ENCODE results near the gene AOPEP.

AOPEP gene

DNA sequence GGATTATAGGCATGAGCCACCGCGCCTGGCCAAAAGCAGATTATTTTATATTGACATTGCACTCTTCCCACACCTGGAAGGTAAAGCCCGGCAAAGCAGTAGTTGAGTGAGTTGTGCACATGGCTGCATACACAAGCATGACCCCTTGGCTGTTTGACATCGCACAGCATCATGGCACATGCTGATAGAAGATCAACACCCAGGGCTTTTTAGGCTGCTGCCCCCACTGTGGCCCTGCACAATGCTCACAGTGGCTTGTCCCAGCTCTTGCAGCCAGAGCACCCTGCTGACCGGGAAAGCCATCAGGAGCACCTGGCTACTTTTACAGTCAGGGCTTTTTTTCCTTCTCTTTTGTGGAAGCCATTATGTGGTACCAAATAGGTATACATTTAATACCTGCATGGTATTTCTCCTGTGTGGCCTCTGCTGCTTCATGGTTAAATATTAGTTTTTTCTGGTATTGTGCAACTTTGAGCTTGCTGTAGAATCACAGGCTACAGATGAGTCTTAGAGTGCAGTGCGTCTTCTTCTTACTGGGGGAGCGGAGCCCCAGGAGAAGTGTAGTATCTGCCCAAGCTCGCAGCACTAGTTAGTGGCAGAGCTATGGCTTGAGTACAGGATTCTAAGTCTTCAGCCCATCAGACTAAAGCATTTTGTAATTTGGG lies 264.5 kb downstream of the AOPEP start:
- no peaks in the 10 kb centered on the region for H3K36me3 ChIP-seq (ENCODE audit: control insufficient read depth in 5 of 5, insufficient read depth in 5 of 5, low read length in 5 of 5)
- H3K4me1 ChIP-seq (ENCODE audit: control insufficient read depth in 5 of 5, insufficient read depth in 5 of 5, low read length in 5 of 5) = peaks cover 0 to 11% (median 0%) of the 10 kb centered on the region in 5 donors
- no peak overlapping the region for H3K9ac ChIP-seq (ENCODE audit: low read length in 5 of 5)
- no peaks in the 10 kb centered on the region for H3K27me3 ChIP-seq (ENCODE audit: control insufficient read depth in 5 of 5, insufficient read depth in 4 of 5, low read length in 5 of 5)
- H3K4me3 ChIP-seq (ENCODE audit: low read depth in 1 of 5, low read length in 5 of 5) = no peak overlapping the region
- H3K27ac ChIP-seq (ENCODE audit: low read depth, low read length) = no peak overlapping the region
- H3K9me3 ChIP-seq (ENCODE audit: control insufficient read depth in 5 of 5, low read length in 5 of 5) = no peaks in the 10 kb centered on the region

DNA sequence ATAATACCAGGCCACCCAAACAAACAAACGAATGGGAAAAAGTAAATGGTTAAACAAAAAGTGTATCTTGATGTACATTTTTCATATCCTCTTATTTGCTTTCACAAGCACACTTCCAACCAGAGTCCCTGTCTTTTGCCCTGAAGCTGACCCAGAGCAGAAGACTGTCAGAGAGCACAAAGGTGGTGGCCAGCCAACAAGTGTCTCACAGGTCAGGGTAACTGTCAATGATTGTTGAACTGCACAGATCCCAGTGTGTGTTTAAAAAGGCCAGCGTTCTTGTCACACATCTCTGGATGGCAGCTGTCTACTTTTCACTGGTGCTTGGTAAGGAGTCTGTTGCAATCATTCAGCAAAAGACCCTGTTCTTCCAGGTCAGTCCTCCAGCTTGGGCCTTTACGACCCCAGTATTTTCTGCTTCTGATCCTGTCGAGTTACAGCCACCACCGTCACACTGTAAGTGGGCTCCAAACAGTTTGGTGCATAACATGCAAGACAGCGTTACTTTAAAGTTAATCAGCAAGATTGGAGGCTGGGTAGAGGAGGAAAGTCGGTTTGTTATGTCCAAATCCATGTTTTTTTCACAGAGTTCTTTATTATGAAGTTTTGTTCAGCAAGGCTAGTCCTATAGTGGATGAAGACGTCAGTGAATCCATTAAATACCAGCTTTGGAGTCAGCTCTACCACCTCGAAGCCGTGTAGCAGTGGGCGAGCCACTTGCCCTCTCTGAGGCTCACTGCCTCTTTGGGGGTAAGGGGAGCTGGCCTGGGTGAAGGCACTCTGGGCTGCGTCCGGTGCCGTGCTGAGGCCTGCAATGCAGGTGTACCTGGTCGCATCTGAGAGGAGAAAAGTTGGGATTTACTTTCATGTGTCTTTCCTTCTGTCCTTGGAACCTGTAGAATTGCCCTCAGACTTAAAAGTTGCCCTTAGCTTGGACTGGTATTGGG lies 265.7 kb downstream of the AOPEP start:
- Histone ChIP-seq H3K27ac (ENCODE audit: low read depth, low read length) (no peak overlapping the region), H3K27me3 (ENCODE audit: control insufficient read depth in 5 of 5, insufficient read depth in 4 of 5, low read length in 5 of 5) (no peaks in the 10 kb centered on the region), H3K9me3 (ENCODE audit: control insufficient read depth in 5 of 5, low read length in 5 of 5) (no peaks in the 10 kb centered on the region), H3K4me1 (ENCODE audit: control insufficient read depth in 5 of 5, insufficient read depth in 5 of 5, low read length in 5 of 5) (peaks cover 0 to 22% (median 0%) of the 10 kb centered on the region in 5 donors), H3K4me3 (ENCODE audit: low read depth in 1 of 5, low read length in 5 of 5) (no peak overlapping the region), H3K9ac (ENCODE audit: low read length in 5 of 5) (no peak overlapping the region), H3K36me3 (ENCODE audit: control insufficient read depth in 5 of 5, insufficient read depth in 5 of 5, low read length in 5 of 5) (no peaks in the 10 kb centered on the region)

DNA sequence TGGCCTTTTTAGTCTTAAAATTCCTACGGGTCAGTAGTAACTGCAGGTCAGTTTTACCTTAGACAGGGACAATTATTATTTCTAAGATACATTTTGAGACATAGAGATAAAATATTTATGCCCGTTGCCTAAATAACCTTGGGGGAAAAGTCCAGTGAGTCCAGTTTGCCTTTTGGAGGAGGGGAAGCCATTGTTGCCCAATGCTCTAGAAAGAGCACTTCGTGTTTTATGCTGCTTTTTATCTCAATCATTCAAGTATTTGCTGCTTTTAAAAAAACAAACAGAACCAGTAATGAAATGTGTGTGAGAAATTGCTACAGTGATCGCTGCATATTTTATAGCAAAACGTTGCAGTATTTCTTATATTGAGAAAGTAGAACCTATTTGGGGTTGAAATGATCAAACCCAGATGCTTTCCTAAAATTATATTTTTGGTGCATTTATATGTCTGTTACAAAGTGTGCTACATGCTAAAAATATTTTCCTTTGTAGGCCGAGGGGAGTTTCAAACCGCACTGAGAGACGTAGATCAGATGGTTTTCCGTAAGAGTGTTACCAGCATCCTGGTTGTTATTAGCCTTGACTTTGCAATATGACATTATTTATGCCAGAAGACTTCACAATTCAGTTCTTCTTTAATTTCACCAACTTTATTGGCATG lies 266.8 kb downstream of the AOPEP start:
- H3K9me3 ChIP-seq (ENCODE audit: control insufficient read depth in 5 of 5, low read length in 5 of 5) = no peaks in the 10 kb centered on the region
- H3K4me1 ChIP-seq (ENCODE audit: control insufficient read depth in 5 of 5, insufficient read depth in 5 of 5, low read length in 5 of 5) = peaks cover 0 to 17% (median 0%) of the 10 kb centered on the region in 5 donors
- no peak overlapping the region for H3K4me3 ChIP-seq (ENCODE audit: low read depth in 1 of 5, low read length in 5 of 5)

DNA sequence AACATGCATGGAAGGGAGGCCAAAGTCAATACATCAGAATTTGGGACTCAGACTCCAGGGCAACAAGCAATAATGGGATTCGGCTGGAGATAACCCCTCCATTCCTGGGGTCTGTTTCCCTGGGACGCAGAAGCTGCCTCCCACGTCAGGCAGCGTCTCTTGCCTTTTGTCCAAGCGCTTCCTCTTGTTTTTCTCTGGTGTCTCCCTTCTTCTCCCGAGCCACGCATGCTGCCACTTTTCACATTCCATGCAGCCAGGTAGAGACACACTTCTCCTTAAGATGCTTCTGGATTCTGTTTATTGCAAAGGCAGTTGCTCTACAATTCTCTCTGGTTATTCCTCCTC lies 267.3 kb downstream of the AOPEP start:
- Histone ChIP-seq H3K36me3 (ENCODE audit: control insufficient read depth in 5 of 5, insufficient read depth in 5 of 5, low read length in 5 of 5) (no peaks in the 10 kb centered on the region), H3K27ac (ENCODE audit: low read depth, low read length) (no peak overlapping the region), H3K4me3 (ENCODE audit: low read depth in 1 of 5, low read length in 5 of 5) (no peak overlapping the region), H3K27me3 (ENCODE audit: control insufficient read depth in 5 of 5, insufficient read depth in 4 of 5, low read length in 5 of 5) (no peaks in the 10 kb centered on the region), H3K4me1 (ENCODE audit: control insufficient read depth in 5 of 5, insufficient read depth in 5 of 5, low read length in 5 of 5) (peaks cover 0 to 12% (median 0%) of the 10 kb centered on the region in 5 donors), H3K9ac (ENCODE audit: low read length in 5 of 5) (no peak overlapping the region), H3K9me3 (ENCODE audit: control insufficient read depth in 5 of 5, low read length in 5 of 5) (no peaks in the 10 kb centered on the region)

More for the DNA sequence above, 266.8 kb downstream of the AOPEP start:
- H3K27me3 ChIP-seq (ENCODE audit: control insufficient read depth in 5 of 5, insufficient read depth in 4 of 5, low read length in 5 of 5) = no peaks in the 10 kb centered on the region
- H3K27ac ChIP-seq (ENCODE audit: low read depth, low read length) = no peak overlapping the region
- H3K36me3 ChIP-seq (ENCODE audit: control insufficient read depth in 5 of 5, insufficient read depth in 5 of 5, low read length in 5 of 5) = no peaks in the 10 kb centered on the region
- no peak overlapping the region for H3K9ac ChIP-seq (ENCODE audit: low read length in 5 of 5)

DNA sequence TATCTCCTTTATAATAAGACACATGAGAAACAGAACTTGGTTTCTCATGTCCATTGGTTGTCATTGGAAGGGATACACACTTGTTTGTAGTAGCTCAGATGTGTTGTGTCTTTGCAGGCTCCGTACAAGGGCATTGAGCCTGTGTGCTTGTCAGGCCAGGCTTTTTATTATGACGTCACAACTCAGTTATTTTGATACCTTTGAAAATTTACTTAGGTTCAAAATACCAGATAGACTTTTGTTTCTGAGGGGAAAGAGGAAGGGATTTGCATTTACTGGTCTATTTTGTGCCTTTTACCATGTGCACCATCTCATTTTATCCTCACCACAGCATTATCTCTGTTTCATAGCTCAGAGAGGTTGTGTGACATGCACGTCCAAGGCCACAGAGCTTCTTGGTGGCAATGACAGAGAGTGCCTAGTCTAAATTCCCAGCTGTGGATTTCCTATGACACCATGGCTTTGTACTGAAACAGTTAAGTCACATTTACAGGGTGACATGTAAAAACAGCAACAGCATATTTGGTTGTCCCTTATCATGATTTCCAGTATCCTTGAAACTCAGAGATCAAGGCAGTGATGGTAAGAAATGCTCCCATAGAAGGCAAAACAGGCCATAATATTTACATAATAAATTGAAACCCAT lies 268.7 kb downstream of the AOPEP start:
- Histone ChIP-seq H3K36me3 (ENCODE audit: control insufficient read depth in 5 of 5, insufficient read depth in 5 of 5, low read length in 5 of 5) (no peaks in the 10 kb centered on the region), H3K9ac (ENCODE audit: low read length in 5 of 5) (no peak overlapping the region), H3K4me1 (ENCODE audit: control insufficient read depth in 5 of 5, insufficient read depth in 5 of 5, low read length in 5 of 5) (peaks cover 0 to 17% (median 0%) of the 10 kb centered on the region in 5 donors), H3K27ac (ENCODE audit: low read depth, low read length) (no peak overlapping the region), H3K4me3 (ENCODE audit: low read depth in 1 of 5, low read length in 5 of 5) (no peak overlapping the region), H3K9me3 (ENCODE audit: control insufficient read depth in 5 of 5, low read length in 5 of 5) (no peaks in the 10 kb centered on the region), H3K27me3 (ENCODE audit: control insufficient read depth in 5 of 5, insufficient read depth in 4 of 5, low read length in 5 of 5) (no peaks in the 10 kb centered on the region)

DNA sequence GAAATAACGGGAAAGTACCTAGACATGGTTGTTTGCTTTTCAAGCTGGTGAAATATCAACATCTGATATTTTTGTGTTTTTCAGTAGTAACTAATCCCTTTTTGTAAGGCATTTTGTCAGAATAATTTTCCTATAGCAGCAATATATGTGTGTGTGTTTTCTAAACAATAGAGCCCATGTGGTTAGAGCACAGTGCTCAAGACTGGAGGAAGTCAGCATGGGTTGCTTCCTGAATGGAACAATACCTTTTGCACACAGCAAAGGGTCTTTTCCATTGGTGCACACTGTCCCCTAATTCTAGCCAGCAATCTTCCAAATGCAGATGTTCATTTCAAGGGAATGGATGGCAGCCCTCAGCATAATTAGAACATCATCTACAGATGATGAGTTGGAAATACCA lies 270.1 kb downstream of the AOPEP start:
- no peaks in the 10 kb centered on the region for H3K36me3 ChIP-seq (ENCODE audit: control insufficient read depth in 5 of 5, insufficient read depth in 5 of 5, low read length in 5 of 5)
- H3K4me1 ChIP-seq (ENCODE audit: control insufficient read depth in 5 of 5, insufficient read depth in 5 of 5, low read length in 5 of 5) = peaks cover 0 to 23% (median 0%) of the 10 kb centered on the region in 5 donors
- no peaks in the 10 kb centered on the region for H3K27me3 ChIP-seq (ENCODE audit: control insufficient read depth in 5 of 5, insufficient read depth in 4 of 5, low read length in 5 of 5)
- H3K4me3 ChIP-seq (ENCODE audit: low read depth in 1 of 5, low read length in 5 of 5) = no peak overlapping the region
- no peaks in the 10 kb centered on the region for H3K9me3 ChIP-seq (ENCODE audit: control insufficient read depth in 5 of 5, low read length in 5 of 5)
- no peak overlapping the region for H3K9ac ChIP-seq (ENCODE audit: low read length in 5 of 5)
- H3K27ac ChIP-seq (ENCODE audit: low read depth, low read length) = peak overlapping the region; percentile 15

DNA sequence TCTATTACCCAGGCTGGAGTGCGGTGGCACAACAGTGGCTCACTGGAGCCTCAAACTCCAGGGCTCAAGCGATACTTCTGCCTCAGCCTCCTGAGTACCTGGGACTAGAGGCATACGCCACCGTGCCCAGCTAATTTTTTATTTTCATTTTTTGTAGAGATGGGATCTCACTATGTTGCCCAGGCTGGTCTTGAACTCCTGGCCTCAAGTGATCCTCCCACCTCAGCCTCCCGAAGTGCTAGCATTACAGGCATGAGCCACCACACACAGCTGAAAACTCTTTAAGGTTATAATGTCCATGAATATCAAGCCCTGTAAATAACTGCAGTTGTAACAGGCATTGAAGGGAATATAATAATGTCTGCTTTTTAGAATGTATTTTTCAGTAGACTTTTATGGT lies 271.2 kb downstream of the AOPEP start:
- H3K36me3 ChIP-seq (ENCODE audit: control insufficient read depth in 5 of 5, insufficient read depth in 5 of 5, low read length in 5 of 5) = no peaks in the 10 kb centered on the region
- no peaks in the 10 kb centered on the region for H3K27me3 ChIP-seq (ENCODE audit: control insufficient read depth in 5 of 5, insufficient read depth in 4 of 5, low read length in 5 of 5)
- H3K9me3 ChIP-seq (ENCODE audit: control insufficient read depth in 5 of 5, low read length in 5 of 5) = no peaks in the 10 kb centered on the region
- H3K4me3 ChIP-seq (ENCODE audit: low read depth in 1 of 5, low read length in 5 of 5) = no peak overlapping the region
- peaks cover 0 to 23% (median 0%) of the 10 kb centered on the region in 5 donors for H3K4me1 ChIP-seq (ENCODE audit: control insufficient read depth in 5 of 5, insufficient read depth in 5 of 5, low read length in 5 of 5)
- H3K27ac ChIP-seq (ENCODE audit: low read depth, low read length) = no peak overlapping the region
- no peak overlapping the region for H3K9ac ChIP-seq (ENCODE audit: low read length in 5 of 5)

DNA sequence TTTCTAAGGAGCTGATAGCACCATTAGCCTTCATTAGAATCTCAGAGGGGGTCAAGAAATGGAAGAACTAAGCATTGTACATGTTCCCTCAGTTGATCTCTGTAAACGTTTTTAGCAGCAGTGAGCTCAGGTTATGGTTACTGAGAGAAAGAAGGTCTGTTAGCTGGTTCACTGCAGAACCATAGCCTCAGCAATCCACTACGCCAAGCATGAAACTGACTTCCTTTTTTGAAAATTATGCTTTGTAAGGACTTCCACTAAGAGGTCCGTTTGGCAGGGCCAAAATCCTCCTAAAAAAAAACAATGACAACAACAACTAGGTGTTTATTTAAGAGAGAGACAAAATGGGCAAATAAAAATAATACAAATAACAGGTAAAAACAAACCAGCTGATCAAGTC lies 273.3 kb downstream of the AOPEP start:
- no peak overlapping the region for H3K27ac ChIP-seq (ENCODE audit: low read depth, low read length)
- H3K9me3 ChIP-seq (ENCODE audit: control insufficient read depth in 5 of 5, low read length in 5 of 5) = no peaks in the 10 kb centered on the region
- peaks cover 0 to 30% (median 6%) of the 10 kb centered on the region in 5 donors for H3K4me1 ChIP-seq (ENCODE audit: control insufficient read depth in 5 of 5, insufficient read depth in 5 of 5, low read length in 5 of 5)
- H3K4me3 ChIP-seq (ENCODE audit: low read depth in 1 of 5, low read length in 5 of 5) = no peak overlapping the region
- H3K27me3 ChIP-seq (ENCODE audit: control insufficient read depth in 5 of 5, insufficient read depth in 4 of 5, low read length in 5 of 5) = no peaks in the 10 kb centered on the region
- H3K9ac ChIP-seq (ENCODE audit: low read length in 5 of 5) = no peak overlapping the region
- H3K36me3 ChIP-seq (ENCODE audit: control insufficient read depth in 5 of 5, insufficient read depth in 5 of 5, low read length in 5 of 5) = no peaks in the 10 kb centered on the region

DNA sequence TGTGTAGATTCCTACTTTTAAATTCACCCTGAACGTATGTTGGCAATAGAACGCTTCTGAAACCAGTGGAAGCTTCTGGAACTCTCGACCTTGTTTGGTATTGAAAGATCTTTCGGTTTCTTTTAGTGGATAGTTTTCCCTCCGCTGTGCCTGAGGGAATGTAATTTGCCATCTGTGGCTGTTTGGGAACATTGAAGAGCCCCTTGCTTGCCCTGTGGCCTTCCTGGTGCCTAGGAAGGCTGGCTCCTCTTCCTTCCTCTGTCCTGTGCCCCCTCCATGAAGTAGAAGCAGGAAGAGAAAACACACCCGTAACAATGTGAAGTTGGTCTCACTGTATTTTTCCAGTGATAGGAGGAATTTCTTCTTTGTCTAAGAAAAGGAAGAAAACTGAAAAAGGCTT lies 274.3 kb downstream of the AOPEP start:
- H3K27me3 ChIP-seq (ENCODE audit: control insufficient read depth in 5 of 5, insufficient read depth in 4 of 5, low read length in 5 of 5) = no peaks in the 10 kb centered on the region
- H3K9ac ChIP-seq (ENCODE audit: low read length in 5 of 5) = peak overlapping the region in 4 of 5 donors; percentile 33 to 78 (median 52)
- H3K27ac ChIP-seq (ENCODE audit: low read depth, low read length) = peak overlapping the region; percentile 91
- peak overlapping the region in 4 of 5 donors; percentile 25 to 64 (median 52) for H3K4me3 ChIP-seq (ENCODE audit: low read depth in 1 of 5, low read length in 5 of 5)
- H3K9me3 ChIP-seq (ENCODE audit: control insufficient read depth in 5 of 5, low read length in 5 of 5) = no peaks in the 10 kb centered on the region
- peaks cover 0 to 33% (median 12%) of the 10 kb centered on the region in 5 donors for H3K4me1 ChIP-seq (ENCODE audit: control insufficient read depth in 5 of 5, insufficient read depth in 5 of 5, low read length in 5 of 5)
- no peaks in the 10 kb centered on the region for H3K36me3 ChIP-seq (ENCODE audit: control insufficient read depth in 5 of 5, insufficient read depth in 5 of 5, low read length in 5 of 5)

Measured in subcutaneous abdominal adipose tissue (tissue), 5 donors.